GM18868 (cell line): ENCODE measurements around the gene GAP43.
A peak's percentile ranks its signal among the peaks of the same experiment; 100 is the strongest.

Experiments used
- ATAC-seq: cut with Tn5 transposase; IDR thresholded peaks from one replicate; pipeline ENCODE4 v1.9.1; 2021; ENCODE audit warnings: mild to moderate bottlenecking, moderate library complexity; ENCODE audit not compliant: unreplicated experiment

GAP43 gene, protein sequence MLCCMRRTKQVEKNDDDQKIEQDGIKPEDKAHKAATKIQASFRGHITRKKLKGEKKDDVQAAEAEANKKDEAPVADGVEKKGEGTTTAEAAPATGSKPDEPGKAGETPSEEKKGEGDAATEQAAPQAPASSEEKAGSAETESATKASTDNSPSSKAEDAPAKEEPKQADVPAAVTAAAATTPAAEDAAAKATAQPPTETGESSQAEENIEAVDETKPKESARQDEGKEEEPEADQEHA

DNA sequence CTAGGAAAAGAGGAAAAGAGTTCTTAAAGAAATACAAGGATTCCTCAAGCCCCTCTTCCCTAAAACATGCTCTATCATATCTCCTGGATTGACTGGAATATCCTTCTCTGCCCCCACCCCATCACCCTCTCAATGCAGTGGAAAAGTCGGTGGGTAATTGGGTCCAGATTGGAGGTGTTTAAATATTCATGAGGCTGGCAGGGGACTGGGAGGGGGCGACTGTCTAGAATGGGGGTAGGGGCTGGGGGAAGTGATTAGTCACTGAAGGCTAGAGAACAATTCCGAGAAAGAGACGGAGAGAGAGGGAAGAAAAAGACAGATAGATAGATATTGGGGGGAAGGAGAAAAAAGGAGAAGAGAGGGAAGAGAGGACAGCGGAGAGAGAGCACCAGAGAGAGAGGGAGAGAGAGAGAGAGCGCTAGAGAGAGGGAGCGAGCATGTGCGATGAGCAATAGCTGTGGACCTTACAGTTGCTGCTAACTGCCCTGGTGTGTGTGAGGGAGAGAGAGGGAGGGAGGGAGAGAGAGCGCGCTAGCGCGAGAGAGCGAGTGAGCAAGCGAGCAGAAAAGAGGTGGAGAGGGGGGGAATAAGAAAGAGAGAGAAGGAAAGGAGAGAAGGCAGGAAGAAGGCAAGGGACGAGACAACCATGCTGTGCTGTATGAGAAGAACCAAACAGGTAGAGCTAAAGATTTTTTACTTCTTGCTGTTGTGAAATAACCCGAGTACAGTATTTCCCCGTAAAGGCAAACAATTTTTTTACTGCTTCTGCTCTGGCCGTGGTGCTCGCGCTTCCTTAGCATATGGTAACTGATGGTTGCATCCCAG, at the start of gene GAP43:
Gene GAP43, plus strand, starts transcription at position 467 of the 825 bp plus-strand sequence. Its CDS starts 180 bp downstream, at position 647.
- no peak for ATAC-seq

DNA sequence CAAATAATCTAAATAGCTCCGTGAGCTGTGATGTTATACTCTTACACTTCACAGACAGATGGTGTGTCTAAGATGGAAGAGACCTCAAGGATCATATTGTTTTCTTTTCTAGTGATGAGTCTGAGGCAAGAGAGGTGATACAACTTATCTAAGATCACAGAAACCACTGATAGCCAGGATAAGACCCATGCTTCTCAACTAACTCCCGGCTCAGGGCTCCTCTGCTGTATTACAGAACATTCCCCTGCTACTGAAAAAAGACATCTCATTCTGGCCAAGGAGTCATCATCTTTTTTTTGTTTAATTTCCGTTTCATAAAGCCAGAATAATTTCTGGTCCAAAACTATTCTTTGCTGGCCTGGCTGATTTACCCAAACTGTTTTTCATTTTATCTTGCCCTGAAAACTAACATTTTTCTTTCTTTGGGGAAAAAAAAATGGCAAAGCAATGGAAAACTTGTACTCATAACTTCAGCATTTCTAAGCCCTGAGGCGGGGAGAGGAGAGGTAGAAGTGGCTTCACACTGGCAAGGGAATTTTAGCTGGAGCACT, 46.9 kb upstream of the GAP43 start:
- no peak for ATAC-seq

DNA sequence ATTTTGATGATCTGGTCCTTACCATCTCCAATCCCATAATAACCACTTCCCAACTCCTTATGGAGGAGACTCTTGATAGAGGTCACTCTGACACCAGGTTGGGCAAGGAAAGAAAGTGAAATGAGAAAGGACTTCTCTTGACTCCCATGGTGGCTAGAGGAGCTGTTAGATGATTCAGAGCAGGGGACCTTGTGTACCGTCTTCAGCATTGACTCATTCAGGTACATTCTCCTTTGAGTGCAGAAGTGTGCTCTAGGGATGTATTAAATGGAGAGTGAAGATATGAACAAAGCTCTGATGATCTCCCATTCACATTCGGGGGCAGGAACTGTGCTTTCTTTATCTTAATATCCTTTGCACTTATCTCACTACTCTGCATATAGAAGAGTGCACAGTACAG, 46.3 kb upstream of the GAP43 start:
- no peak for ATAC-seq

DNA sequence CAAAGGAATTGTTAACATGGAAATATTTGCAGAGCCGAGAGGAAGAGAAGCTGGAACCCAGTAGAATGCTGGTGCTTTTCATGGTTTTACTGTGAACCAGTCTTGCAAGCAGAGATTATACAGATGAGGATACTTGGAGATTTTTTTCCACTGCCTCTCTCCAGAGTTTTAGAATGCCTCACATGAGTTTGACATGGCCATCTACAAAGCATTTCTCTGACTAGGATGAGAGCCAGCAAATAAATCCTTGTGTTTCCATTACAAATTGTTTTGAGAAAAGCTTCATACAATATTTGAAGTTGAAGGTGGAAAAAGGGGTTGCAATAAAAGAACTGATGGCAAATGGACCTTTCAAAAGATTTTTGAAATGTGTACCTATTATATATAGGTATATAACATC, 45.0 kb upstream of the GAP43 start:
- ATAC-seq = no peak

DNA sequence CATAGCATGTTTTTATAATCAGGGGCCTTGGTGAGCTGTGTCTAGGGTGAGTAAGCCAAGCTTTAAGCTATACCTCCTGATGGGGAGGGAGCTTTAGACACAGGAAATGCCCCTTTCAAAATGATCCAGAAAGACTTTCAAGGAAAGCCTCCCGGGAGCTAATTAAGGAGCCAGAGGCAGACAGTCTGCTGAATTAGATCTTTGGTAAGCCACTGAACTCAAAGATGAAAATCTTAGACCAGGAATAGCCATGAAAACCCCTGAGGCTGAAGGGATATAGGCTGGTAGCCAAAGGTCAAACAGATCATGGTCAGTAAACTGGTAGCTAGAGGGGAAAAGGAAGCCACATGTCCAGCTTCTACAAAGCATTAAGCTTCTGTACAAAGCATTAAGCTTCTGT, 42.7 kb upstream of the GAP43 start:
- no peak for ATAC-seq

DNA sequence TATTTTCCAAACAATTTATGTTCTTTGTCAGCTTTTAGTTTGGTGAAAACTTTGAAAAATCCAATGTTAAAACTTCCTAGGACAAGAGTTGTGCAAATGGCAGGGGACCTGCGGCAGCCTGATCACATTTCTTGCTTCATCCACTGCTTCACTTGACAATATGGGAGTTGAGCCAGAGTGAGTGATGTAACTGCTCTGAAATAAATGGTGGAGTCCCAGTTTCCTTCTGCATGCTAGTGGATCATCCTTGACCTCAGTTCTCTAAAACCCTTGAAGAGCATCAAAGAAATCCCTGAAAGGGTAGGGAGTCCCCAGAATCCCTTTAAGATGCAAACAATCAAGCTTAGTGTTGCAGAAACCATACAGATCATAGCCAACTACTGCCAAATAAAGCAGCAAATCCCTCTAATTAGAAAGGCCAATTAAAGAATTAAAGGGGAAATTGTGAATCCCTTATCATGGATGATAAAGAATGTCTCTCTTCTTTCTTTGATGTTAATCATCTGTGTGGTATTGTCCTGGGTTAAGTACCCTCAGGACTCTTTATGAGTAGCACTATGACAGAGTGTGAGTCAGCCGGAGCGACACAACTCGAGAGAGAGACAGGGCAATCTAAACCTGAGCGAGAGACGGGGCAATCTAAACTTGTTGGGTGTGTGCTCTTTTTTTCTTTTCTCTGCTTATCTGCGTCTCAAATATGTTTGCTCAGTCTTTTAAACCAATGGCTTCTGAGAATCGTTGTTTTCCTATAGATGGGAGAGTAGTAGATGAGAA, 41.8 kb upstream of the GAP43 start:
- ATAC-seq = no peak

DNA sequence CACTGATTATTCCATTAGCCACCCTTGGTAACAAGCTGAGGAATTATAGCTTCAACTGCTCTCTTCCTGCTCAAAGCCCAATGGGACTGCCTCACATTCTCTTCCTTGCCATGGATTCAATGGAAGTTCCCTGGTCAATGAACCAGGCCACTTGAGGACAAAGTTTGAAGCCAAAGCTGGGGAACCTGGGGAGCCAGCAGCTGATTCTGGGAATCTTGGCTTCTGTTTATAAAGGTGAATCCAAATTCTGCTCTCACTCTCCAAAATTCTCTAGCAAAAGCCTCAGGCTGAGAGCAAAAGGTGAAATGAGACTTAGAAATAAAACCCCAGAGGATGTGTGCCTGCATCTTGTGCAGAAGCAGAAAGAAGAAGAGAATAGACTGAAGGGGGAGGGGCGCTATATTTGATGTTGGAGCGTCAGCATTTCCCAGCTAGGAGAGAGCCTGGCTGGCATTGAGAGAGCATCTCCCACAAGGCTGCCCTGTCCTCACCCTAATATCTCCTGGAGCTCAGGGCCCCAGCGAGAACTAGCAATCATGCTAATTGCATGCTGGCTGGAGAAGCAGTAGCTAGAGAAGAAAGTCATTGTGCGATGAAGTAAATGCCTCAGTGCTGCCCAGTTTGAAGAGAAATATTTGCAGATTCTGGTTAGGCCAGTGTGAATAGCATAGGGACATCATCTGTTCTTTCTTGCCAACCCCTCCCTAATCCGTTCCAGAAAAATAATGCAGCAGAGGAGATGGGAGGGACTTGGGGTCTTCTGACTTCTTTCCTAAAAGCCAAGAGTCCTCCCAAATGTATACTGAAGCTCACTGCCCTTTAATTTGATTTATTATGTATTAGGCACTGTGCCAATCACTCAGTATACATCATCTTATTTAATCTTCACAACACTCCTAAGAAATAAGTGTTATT, 34.9 kb upstream of the GAP43 start:
- ATAC-seq = no peak

DNA sequence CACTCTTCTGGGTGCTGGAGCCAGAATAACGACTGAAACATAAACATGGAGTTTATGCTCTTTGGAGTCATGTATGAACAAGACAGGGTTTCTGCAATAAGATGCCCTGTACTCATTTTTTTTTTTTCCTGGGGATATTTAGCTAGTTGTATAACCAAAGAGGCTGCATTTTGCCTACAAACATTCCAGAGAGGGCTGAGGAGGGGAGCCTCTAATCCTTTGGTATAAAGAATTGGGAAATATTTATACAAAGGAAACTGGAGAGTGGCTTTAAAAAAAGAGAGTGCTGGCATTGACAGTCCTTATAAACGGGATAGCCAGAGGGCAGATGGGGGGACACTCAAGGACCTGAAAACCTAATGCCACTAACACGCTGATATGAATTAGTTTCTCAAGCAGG, 32.4 kb upstream of the GAP43 start:
- no peak for ATAC-seq

DNA sequence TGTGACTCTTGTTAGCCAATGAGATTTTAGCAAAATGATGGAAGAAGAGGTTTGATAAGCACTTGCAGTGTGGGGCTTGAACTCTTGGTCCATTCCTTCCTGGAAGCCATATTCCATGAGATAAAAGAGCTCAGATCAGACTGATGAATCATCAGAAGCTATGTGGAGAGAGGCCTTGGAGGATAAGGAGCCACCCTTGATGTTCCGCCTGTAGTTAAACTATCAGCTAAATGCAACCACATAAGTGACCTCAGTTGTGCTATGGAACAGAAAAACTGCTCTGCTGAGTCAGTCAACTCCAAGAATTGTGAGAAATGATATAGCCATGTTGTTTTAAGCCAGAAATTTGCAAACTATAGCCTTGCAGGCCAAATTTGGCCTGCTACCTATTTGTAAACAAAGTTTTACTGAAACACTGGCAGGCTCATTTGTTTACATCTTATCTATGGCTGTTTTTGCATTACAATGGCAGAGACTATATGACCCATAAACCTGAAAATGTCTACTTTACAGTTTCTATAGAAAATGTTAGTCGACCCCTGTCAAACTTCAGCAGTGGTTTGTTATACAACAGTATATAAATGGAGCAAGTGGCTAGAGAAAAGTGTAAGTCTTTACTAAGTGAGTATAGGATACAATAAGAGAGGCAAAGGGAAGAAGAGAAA, 27.6 kb upstream of the GAP43 start:
- ATAC-seq = no peak

DNA sequence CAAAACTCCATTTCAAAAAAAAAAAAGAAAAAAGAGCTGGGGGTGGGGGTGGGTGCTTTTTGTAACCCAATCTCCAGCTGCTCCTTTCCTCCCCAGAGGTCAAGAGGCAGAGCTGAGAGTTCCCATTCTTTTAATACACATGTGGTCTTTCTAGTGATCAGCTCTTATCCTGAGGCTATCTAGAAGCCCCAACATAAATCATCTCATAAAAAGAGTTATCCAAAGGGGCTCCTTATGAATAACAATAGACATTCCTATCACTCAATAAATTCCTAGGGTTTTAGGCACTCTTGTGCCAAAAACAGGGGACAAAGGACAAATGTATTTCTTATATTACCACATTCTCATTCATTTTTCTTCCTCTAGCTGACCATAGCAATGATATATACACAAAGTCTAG, 25.1 kb upstream of the GAP43 start:
- ATAC-seq = no peak

DNA sequence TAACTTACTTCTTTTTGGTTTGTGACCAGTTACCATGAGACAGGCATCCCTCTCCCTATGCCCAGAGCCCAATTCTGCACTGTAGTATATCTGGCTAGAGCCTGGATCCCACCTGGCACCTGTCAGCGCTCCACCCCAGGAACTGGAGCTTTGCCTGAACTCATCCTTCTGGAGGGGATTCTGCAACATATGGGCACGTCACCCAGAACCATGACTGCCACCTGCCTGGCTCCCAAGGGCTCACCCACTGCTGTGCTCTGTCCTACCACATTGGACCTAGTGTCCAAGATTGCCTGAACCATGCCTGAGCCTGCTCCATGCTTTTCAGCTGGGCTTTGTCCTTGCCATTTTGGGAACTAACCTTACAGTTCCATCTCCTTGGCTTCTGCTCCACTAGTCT, 21.1 kb upstream of the GAP43 start:
- no peak for ATAC-seq

DNA sequence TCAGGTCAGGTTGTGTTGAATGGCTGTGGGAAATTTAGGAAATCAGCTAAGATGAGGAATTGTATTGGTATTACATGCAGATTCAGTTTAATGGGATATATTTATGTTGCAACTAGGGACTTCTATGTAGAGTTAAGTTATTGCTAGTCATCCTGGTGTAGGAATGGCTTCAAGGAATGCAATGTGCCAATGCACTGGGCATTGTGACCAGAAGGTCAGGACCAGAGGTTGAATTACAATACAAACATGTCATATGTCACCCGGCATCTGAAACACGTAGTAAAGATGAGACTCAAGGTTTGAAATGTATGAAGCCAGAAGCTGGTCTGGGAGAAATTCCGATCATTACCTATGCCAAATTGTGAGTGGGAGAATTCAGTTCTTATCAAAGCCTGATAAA, 11.7 kb upstream of the GAP43 start:
- ATAC-seq = no peak

DNA sequence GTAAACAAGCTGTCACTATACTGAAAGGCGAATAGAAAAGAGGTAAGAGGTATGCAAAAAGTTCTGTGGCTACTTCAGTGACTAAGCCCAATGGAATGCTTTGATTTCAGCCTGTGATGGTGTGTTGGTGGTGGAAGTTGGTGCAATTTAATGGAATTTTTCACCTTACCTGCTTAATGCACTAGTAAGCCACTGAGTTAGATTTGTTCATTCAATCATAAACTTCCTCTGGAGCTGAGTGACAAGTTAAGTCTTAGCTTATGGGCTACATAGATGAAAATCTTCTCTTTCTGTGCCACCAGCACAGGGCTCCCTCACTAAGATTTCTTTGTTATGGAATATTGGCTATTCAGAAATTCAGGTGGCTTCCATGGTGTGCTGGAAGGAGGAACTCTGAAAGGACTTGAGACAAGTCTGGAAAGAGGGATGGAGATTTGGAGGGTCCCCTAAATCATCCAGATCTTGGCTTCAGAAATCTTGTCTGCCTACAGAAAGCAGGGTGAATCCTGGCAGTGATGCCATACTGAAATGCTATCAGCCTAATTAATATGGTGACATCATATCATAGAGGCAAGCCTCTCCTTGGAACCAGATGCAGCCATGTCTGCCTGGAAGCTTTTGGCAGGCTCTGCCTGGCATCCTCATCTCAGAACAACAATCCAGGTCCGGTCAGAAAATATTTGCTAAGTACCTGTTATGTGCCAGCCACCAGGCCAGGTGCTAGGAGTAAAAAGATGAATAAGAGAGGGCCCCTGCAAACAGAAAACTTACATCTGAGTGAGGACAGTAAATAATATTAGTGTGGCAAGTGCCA, 8.1 kb upstream of the GAP43 start:
- ATAC-seq = no peak

DNA sequence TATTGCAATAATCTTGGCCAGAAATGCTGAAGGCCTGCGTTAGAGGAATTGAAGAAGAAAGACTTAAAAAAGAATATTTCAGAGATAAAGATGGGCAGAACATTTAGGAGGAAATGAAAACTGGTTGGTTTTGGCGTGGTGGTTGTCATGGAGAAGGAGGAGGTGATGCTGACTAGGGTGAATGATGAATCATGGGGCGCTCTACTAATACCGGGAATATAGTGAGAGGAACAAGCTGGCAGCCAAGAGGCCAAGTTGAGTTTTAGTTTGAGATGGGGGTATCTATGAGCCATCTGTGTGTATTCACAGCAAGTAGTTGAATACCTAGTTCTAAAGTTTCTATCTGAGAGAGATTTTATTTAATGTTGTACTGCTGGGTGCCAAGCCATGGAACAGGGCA, 6.8 kb upstream of the GAP43 start:
- ATAC-seq = peak; percentile 92

DNA sequence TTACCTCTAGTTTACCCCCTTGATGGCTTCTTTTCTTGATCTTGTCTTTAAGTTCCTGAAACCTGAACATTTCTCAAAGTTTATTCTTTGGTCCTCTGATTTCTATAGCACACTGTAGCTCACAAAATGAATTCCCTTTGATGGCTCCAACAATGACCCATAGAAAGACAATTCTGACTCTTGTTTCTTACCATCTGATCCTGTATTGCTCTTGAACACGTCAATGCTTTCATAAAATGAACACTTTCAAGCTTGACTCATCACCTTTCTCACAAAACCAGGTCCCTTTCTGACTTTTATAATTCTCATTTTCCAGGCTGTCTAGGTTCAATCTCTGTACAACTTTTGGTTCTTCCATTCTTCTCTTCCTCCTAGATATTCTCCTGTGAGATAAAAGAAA, 5.7 kb upstream of the GAP43 start:
- ATAC-seq = no peak

DNA sequence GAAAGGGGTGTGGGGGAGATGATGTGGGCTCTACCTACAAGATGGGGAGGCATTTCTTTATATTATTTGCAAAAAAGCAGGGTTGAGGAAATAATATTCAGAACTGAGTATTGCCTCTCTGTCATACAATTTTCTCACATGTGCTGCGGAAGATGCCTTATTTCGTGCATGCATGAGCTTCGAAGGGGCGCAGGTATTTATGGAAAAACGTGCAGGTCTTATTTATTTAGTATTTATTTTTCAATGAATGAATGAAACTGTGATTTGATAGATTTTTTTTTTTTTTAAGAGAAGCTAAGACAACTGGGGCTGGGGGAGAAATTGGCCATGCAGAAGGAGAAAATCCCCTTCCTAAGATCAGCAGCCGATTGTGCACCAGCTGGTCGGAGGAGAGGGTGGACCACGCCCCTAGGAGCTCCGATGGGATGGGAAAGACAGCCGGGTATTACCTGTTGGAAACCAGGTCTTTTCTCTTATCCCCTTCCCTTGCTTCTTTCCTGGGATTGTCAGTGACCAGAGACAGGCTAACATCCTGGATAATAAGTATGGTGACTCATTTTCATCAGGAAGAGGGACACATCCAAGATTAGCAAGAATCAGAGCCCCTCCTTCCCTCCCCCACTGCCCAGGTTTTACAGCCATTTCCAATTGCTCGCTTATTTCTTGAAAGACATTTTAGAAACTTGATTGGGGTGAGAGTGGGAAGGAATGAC, 875 bp downstream of the GAP43 start:
- no peak for ATAC-seq

DNA sequence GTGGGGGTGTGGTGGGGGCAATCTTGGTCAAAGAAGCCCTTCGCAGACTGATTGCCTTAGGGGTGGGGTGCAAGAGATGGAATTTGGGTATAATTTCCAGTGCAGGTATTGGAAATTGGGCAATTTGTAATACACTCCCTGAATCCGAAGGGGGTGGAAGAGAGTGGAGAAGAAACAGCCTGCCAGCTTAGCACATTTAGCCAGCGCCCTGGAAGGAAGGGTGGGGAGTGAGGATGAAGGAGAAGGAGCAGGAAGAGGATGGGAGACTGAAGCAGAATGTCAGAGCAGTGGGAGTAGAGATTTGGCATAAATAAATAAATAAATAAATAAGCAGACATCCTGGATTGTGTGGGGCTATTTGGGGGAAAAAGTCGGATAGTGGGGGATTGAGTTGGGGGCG, 1.6 kb downstream of the GAP43 start:
- no peak for ATAC-seq

DNA sequence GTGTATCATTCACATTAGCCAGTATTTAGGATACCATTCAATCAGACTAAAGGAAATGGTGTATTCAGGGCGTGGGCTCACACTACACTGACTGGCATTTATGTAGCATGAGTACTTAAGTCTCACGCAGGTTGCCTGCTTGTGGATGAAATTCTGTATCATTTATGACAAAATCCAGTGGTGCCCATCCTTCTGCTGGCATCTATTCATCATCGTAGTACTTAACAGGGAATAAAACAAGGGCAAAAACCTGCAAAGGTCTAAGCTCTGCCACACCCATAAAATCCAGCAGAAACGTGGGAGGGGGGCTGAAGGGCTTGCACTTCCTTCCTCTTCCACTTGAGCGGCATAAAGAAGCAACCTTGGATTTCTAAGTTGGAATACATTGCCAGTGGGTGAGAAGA, 2.7 kb downstream of the GAP43 start:
- no peak for ATAC-seq
